Skeletal muscle tissue (tissue), 4 donors: ENCODE results near the gene STPG1. TPM values are rescaled to one million over a fixed set of nuclear protein-coding genes. Genes with fewer than 3 reads are reported as not detected.

ENCODE experiments used
- H3K27ac ChIP-seq: one replicate; pipeline ENCODE4 v1.7.0; 2013; ENCODE audit warnings: mild to moderate bottlenecking, low read depth, low read length, inconsistent platforms
- H3K27me3 ChIP-seq, 3 donors: one replicate each; pipeline ENCODE4 v1.7.0; 2013; ENCODE audit warnings: low read length in 3 of 3; ENCODE audit not compliant: control insufficient read depth in 3 of 3, insufficient read depth in 3 of 3
- H3K36me3 ChIP-seq, 3 donors: one replicate each; pipeline ENCODE4 v1.7.0; 2013; ENCODE audit warnings: low read length in 3 of 3; ENCODE audit not compliant: control insufficient read depth in 3 of 3, insufficient read depth in 3 of 3
- H3K4me1 ChIP-seq, 3 donors: one replicate each; pipeline ENCODE4 v1.7.0; 2013; ENCODE audit warnings: low read length in 3 of 3, mild to moderate bottlenecking in 3 of 3; ENCODE audit not compliant: control insufficient read depth in 3 of 3, insufficient read depth in 3 of 3
- H3K4me3 ChIP-seq, 3 donors: one replicate each; pipeline ENCODE4 v1.7.0; 2013; ENCODE audit warnings: low read length in 3 of 3
- H3K9ac ChIP-seq, 3 donors: one replicate each; pipeline ENCODE4 v1.7.0; 2013; ENCODE audit warnings: low read length in 3 of 3, mild to moderate bottlenecking in 3 of 3, moderate library complexity in 2 of 3, low read depth in 1 of 3
- H3K9me3 ChIP-seq, 3 donors: one replicate each; pipeline ENCODE4 v1.7.0; 2013; ENCODE audit warnings: low read length in 3 of 3; ENCODE audit not compliant: control insufficient read depth in 3 of 3
- total RNA-seq: library from RNA; depleted of rRNA; stranded (reverse); fragments of >200 nt; gene quantifications from one replicate; pipeline ENCODE4 v1.2.3, GENCODE V29; 2014
- donor health status: Osteomylitis.

Gene STPG1
- total RNA-seq, 1 donor from 2014 or later: 0.52 TPM

- H3K9me3 ChIP-seq: no peaks in the 10 kb centered on the region
- H3K27me3 ChIP-seq: peaks cover 0 to 4% (median under 1%) of the 10 kb centered on the region in 3 donors
- no peak overlapping the region for H3K27ac ChIP-seq
- H3K4me1 ChIP-seq: no peaks in the 10 kb centered on the region
- H3K9ac ChIP-seq: no peak overlapping the region
- no peak overlapping the region for H3K4me3 ChIP-seq
- no peaks in the 10 kb centered on the region for H3K36me3 ChIP-seq
Measured at GRCh38 chr1:24351247-24351646, 62.3 kb downstream of the STPG1 start.

DNA sequence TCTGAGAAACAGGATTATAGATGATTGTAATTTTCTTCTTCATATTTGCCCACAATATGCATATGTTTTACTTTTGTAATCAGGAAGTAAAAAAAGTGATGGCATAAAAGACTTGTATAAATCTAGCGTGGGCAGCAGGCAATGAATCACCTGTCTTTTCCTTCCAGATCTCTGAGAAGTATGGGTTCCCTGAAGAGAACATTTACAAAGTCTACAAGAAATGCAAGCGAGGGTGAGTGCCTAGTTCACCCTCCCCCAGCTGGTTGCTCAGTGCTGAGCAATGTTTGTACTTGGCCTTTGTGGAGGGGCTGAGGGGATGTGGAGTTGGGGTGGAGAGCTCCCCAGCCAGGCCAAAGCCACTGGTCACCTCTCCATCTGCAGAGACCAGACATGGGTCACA lies 63.7 kb downstream of the STPG1 start:
- Histone ChIP-seq H3K36me3 (no peaks in the 10 kb centered on the region), H3K27ac (no peak overlapping the region), H3K4me1 (no peaks in the 10 kb centered on the region)

GRCh38 chr1:24348196-24348595 lies 65.4 kb downstream of the STPG1 start:
- H3K4me1 ChIP-seq: no peaks in the 10 kb centered on the region
- H3K27ac ChIP-seq: no peak overlapping the region
- H3K27me3 ChIP-seq: peaks cover 0 to 13% (median 12%) of the 10 kb centered on the region in 3 donors
- no peak overlapping the region for H3K4me3 ChIP-seq
- no peaks in the 10 kb centered on the region for H3K9me3 ChIP-seq
- no peaks in the 10 kb centered on the region for H3K36me3 ChIP-seq
- H3K9ac ChIP-seq: no peak overlapping the region

More for the DNA sequence above, 63.7 kb downstream of the STPG1 start:
- Histone ChIP-seq H3K27me3 (peaks cover 0 to 7% (median 6%) of the 10 kb centered on the region in 3 donors), H3K9me3 (no peaks in the 10 kb centered on the region), H3K4me3 (no peak overlapping the region), H3K9ac (no peak overlapping the region)

- no peak overlapping the region for H3K9ac ChIP-seq
- no peak overlapping the region for H3K27ac ChIP-seq
- H3K9me3 ChIP-seq: no peaks in the 10 kb centered on the region
- H3K36me3 ChIP-seq: no peaks in the 10 kb centered on the region
- no peaks in the 10 kb centered on the region for H3K4me1 ChIP-seq
- H3K4me3 ChIP-seq: no peak overlapping the region
- peaks cover 0 to 19% (median 12%) of the 10 kb centered on the region in 3 donors for H3K27me3 ChIP-seq
Measured at GRCh38 chr1:24347159-24347934, 66.2 kb downstream of the STPG1 start.

- Histone ChIP-seq H3K4me1 (no peaks in the 10 kb centered on the region), H3K27ac (no peak overlapping the region), H3K36me3 (no peaks in the 10 kb centered on the region), H3K9ac (no peak overlapping the region), H3K4me3 (no peak overlapping the region), H3K9me3 (no peaks in the 10 kb centered on the region), H3K27me3 (peaks cover 0 to 19% (median 12%) of the 10 kb centered on the region in 3 donors)
Measured at GRCh38 chr1:24345334-24345733, 68.2 kb downstream of the STPG1 start.

DNA sequence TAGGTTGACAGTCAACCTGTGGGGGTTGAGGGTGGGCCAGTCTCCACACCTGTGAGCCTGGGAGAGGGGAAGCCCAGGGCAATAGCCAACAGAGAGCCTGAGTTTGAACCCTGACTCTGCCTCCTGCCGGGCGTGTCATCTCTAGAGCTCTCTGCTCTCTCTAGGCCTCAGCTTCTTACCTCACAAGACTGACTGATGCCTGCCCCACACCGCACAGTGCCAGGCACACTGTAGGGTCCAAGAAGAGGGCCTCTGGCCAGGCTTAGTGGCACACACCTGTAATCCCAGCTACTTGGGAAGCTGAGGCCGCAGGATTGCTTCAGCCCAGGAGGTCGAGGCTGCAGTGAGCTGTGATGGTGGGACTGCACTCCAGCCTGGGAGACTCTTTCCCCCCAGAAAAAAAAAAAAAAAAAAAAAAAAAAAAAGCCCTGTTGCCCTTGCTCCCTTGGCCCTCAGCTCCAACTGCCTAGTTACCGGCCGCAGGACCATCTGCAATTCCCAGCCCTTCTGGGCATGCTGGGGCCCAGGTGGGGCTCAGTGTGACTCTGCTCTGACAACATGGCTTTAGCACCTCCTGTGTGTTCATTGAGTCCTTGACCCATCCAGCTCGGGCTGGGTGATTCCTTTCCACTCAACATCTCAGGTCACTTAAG lies 69.4 kb downstream of the STPG1 start:
- H3K27ac ChIP-seq: no peak overlapping the region
- no peaks in the 10 kb centered on the region for H3K4me1 ChIP-seq
- H3K36me3 ChIP-seq: no peaks in the 10 kb centered on the region
- H3K9ac ChIP-seq: no peak overlapping the region
- H3K4me3 ChIP-seq: no peak overlapping the region
- peaks cover 0 to 19% (median 12%) of the 10 kb centered on the region in 3 donors for H3K27me3 ChIP-seq
- H3K9me3 ChIP-seq: no peaks in the 10 kb centered on the region

GRCh38 chr1:24343412-24344089 lies 70.0 kb downstream of the STPG1 start:
- Histone ChIP-seq H3K36me3 (no peaks in the 10 kb centered on the region), H3K9me3 (no peaks in the 10 kb centered on the region), H3K9ac (no peak overlapping the region), H3K4me1 (no peaks in the 10 kb centered on the region), H3K27ac (no peak overlapping the region), H3K4me3 (no peak overlapping the region), H3K27me3 (peaks cover 0 to 19% (median 12%) of the 10 kb centered on the region in 3 donors)

DNA sequence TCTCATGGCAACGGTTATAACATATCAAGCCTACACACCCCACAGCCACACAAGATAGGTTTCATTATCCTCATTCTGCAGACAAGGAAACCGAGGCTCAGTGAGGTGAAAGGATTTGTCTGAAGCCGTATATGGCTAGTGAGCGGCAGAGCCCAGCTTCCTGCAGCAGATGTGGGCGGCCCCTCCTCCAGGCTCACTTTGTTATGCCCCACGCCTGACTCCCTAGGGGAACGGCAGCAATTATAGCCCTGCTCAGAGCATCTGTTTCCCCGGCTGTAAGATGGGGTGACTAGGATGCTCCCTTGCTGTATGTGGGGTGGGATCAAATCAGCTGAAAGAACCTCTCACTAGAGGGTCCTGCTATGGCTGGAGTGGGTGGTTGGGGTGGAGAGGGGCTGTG lies 72.3 kb downstream of the STPG1 start:
- peaks cover 0 to 16% (median 12%) of the 10 kb centered on the region in 3 donors for H3K27me3 ChIP-seq
- H3K4me1 ChIP-seq: peaks cover 0 to 1% (median 0%) of the 10 kb centered on the region in 3 donors
- H3K9ac ChIP-seq: no peak overlapping the region
- no peaks in the 10 kb centered on the region for H3K9me3 ChIP-seq
- H3K36me3 ChIP-seq: no peaks in the 10 kb centered on the region
- no peak overlapping the region for H3K4me3 ChIP-seq
- H3K27ac ChIP-seq: no peak overlapping the region

DNA sequence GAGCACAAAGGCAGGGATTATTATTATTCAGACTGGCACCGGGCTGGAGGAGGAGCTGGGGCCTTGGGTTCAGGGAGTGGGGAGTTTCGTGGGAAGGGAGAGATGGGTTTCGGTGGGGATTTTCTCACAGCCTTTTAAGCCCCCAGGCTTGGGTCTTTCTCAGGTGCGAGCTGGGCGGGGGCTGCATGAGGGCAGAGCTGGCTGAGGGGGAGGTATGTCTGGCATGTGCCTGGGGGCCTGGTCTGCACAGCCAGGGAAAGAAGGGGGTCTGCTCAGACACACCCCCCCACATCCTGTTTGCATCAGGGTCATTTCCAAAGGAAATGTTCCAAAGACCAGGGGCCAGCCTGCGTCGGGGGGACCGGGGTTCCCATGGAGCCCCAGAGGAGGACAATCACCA lies 72.8 kb downstream of the STPG1 start:
- Histone ChIP-seq H3K36me3 (no peaks in the 10 kb centered on the region), H3K27ac (no peak overlapping the region), H3K4me3 (no peak overlapping the region), H3K4me1 (peaks cover 0 to 2% (median 0%) of the 10 kb centered on the region in 3 donors), H3K27me3 (peaks cover 0 to 14% (median 7%) of the 10 kb centered on the region in 3 donors), H3K9ac (no peak overlapping the region), H3K9me3 (no peaks in the 10 kb centered on the region)

GRCh38 chr1:24339996-24340395 lies 73.6 kb downstream of the STPG1 start:
- peaks cover 0 to 13% (median 6%) of the 10 kb centered on the region in 3 donors for H3K27me3 ChIP-seq
- H3K9me3 ChIP-seq: no peaks in the 10 kb centered on the region
- H3K27ac ChIP-seq: no peak overlapping the region
- H3K9ac ChIP-seq: no peak overlapping the region
- no peaks in the 10 kb centered on the region for H3K36me3 ChIP-seq
- no peak overlapping the region for H3K4me3 ChIP-seq
- peaks cover 0 to 2% (median 0%) of the 10 kb centered on the region in 3 donors for H3K4me1 ChIP-seq
